Stimulated activated memory B cell treated with anti-CD40 and anti-IgM and Interleukin-4, amounts not matched to agents 10 μg/mL and 1 μg/mL and 100 μg/mL, for 72 hours (primary cell): ENCODE data around the gene TBP.
"Not testable (repeated sequence)": the region's sequence is repeated elsewhere in the genome, so short reads cannot be mapped to it uniquely, and the experiment has no call there.

Source experiments
- ATAC-seq: fragments of 150-1000 bp; cut with Tn5 transposase; 2 replicates; pipeline ENCODE4 v1.10.0; 2021
- H3K27ac Mint-ChIP-seq: one replicate; pipeline ENCODE4 v1.8.0; 2022; ENCODE audit warnings: mild to moderate bottlenecking, mixed read lengths
- H3K27me3 Mint-ChIP-seq: one replicate; pipeline ENCODE4 v1.8.0; 2022; ENCODE audit warnings: mixed read lengths
- H3K36me3 Mint-ChIP-seq: one replicate; pipeline ENCODE4 v1.8.0; 2022; ENCODE audit warnings: mixed read lengths
- H3K4me1 Mint-ChIP-seq: one replicate; pipeline ENCODE4 v1.8.0; 2022; ENCODE audit warnings: mixed read lengths
- H3K4me3 Mint-ChIP-seq: one replicate; pipeline ENCODE4 v1.8.0; 2022; ENCODE audit warnings: mild to moderate bottlenecking, moderate library complexity, mixed read lengths
- H3K9me3 Mint-ChIP-seq: one replicate; pipeline ENCODE4 v1.8.0; 2022; ENCODE audit warnings: mixed read lengths

TBP gene

GRCh38 chr6:170554013-170554795 is at the start of gene TBP:
Gene TBP (plus strand): TSS chr6:170554369. CDS start chr6:170557030, 2,661 bp downstream.
- peaks cover 29% of the 10 kb centered on the region for H3K36me3 Mint-ChIP-seq

GRCh38 chr6:170504479-170504878 is 49.7 kb upstream of the TBP start:
- H3K9me3 Mint-ChIP-seq = peaks cover 31% of the 10 kb centered on the region
- H3K27me3 Mint-ChIP-seq = peaks cover 45% of the 10 kb centered on the region
- H3K4me3 Mint-ChIP-seq = no peak overlapping the region
- no peak overlapping the region for H3K27ac Mint-ChIP-seq
- no peaks in the 10 kb centered on the region for H3K4me1 Mint-ChIP-seq
- peaks cover 27% of the 10 kb centered on the region for H3K36me3 Mint-ChIP-seq
- ATAC-seq = no peak

More at GRCh38 chr6:170554013-170554795, at the start of gene TBP:
- no peak within 1 kb of the TSS for H3K4me3 Mint-ChIP-seq
- ATAC-seq = peak; percentile 99
- H3K4me1 Mint-ChIP-seq = peaks cover 24% of the 10 kb centered on the region
- H3K9me3 Mint-ChIP-seq = no peaks in the 10 kb centered on the region
- no peaks in the 10 kb centered on the region for H3K27me3 Mint-ChIP-seq
- H3K27ac Mint-ChIP-seq = no peak within 1 kb of the TSS

GRCh38 chr6:170505306-170505705 is 48.9 kb upstream of the TBP start:
- Mint-ChIP-seq H3K4me1 (no peaks in the 10 kb centered on the region), H3K27ac (no peak overlapping the region), H3K36me3 (peaks cover 27% of the 10 kb centered on the region), H3K4me3 (no peak overlapping the region), H3K9me3 (peaks cover 31% of the 10 kb centered on the region), H3K27me3 (peaks cover 44% of the 10 kb centered on the region)
- no peak for ATAC-seq

- Mint-ChIP-seq H3K4me3 (no peak overlapping the region), H3K9me3 (peaks cover 23% of the 10 kb centered on the region), H3K4me1 (no peaks in the 10 kb centered on the region), H3K36me3 (peaks cover 18% of the 10 kb centered on the region), H3K27me3 (peaks cover 41% of the 10 kb centered on the region), H3K27ac (no peak overlapping the region)
- ATAC-seq = no peak
Measured at GRCh38 chr6:170506446-170506845, 47.7 kb upstream of the TBP start.

GRCh38 chr6:170507728-170508127 is 46.4 kb upstream of the TBP start:
- not testable (repeated sequence) for H3K4me3 Mint-ChIP-seq, H3K4me1 Mint-ChIP-seq, H3K36me3 Mint-ChIP-seq, ATAC-seq, H3K9me3 Mint-ChIP-seq, H3K27ac Mint-ChIP-seq
- peaks cover 39% of the 10 kb centered on the region for H3K27me3 Mint-ChIP-seq

- not testable (repeated sequence) for H3K4me1 Mint-ChIP-seq, ATAC-seq, H3K9me3 Mint-ChIP-seq, H3K36me3 Mint-ChIP-seq, H3K27ac Mint-ChIP-seq, H3K4me3 Mint-ChIP-seq
- H3K27me3 Mint-ChIP-seq = peaks cover 38% of the 10 kb centered on the region
Measured at GRCh38 chr6:170508275-170508674, 45.9 kb upstream of the TBP start.

GRCh38 chr6:170508892-170509722 is 45.1 kb upstream of the TBP start:
- not testable (repeated sequence) for H3K4me3 Mint-ChIP-seq, H3K27ac Mint-ChIP-seq, H3K4me1 Mint-ChIP-seq, H3K9me3 Mint-ChIP-seq, H3K36me3 Mint-ChIP-seq, ATAC-seq
- H3K27me3 Mint-ChIP-seq = peaks cover 30% of the 10 kb centered on the region

- Mint-ChIP-seq H3K4me1 (no peaks in the 10 kb centered on the region), H3K4me3 (no peak overlapping the region), H3K9me3 (no peaks in the 10 kb centered on the region), H3K36me3 (no peaks in the 10 kb centered on the region), H3K27ac (no peak overlapping the region), H3K27me3 (peaks cover 32% of the 10 kb centered on the region)
- ATAC-seq = no peak
Measured at GRCh38 chr6:170509723-170510018, 44.5 kb upstream of the TBP start.

- no peak for ATAC-seq
- Mint-ChIP-seq H3K27ac (no peak overlapping the region), H3K9me3 (no peaks in the 10 kb centered on the region), H3K4me1 (no peaks in the 10 kb centered on the region), H3K4me3 (no peak overlapping the region), H3K27me3 (peaks cover 38% of the 10 kb centered on the region), H3K36me3 (no peaks in the 10 kb centered on the region)
Measured at GRCh38 chr6:170510631-170511030, 43.5 kb upstream of the TBP start.

GRCh38 chr6:170512249-170512648 is 41.9 kb upstream of the TBP start:
- Mint-ChIP-seq H3K27ac (no peak overlapping the region), H3K9me3 (no peaks in the 10 kb centered on the region), H3K27me3 (peaks cover 46% of the 10 kb centered on the region), H3K36me3 (no peaks in the 10 kb centered on the region), H3K4me3 (no peak overlapping the region), H3K4me1 (peaks cover 5% of the 10 kb centered on the region)
- no peak for ATAC-seq

- peaks cover 68% of the 10 kb centered on the region for H3K27me3 Mint-ChIP-seq
- H3K36me3 Mint-ChIP-seq = no peaks in the 10 kb centered on the region
- no peak overlapping the region for H3K4me3 Mint-ChIP-seq
- no peaks in the 10 kb centered on the region for H3K9me3 Mint-ChIP-seq
- no peak overlapping the region for H3K27ac Mint-ChIP-seq
- H3K4me1 Mint-ChIP-seq = peaks cover 5% of the 10 kb centered on the region
- ATAC-seq = no peak
Measured at GRCh38 chr6:170514908-170515307, 39.3 kb upstream of the TBP start.

GRCh38 chr6:170516783-170517616 is 37.2 kb upstream of the TBP start:
- no peaks in the 10 kb centered on the region for H3K9me3 Mint-ChIP-seq
- H3K27me3 Mint-ChIP-seq = peaks cover 60% of the 10 kb centered on the region
- H3K36me3 Mint-ChIP-seq = no peaks in the 10 kb centered on the region
- ATAC-seq = peak; percentile 80
- H3K4me1 Mint-ChIP-seq = peaks cover 5% of the 10 kb centered on the region
- H3K27ac Mint-ChIP-seq = no peak overlapping the region
- H3K4me3 Mint-ChIP-seq = peak overlapping the region; percentile 19

GRCh38 chr6:170522565-170523183 is 31.5 kb upstream of the TBP start:
- no peaks in the 10 kb centered on the region for H3K4me1 Mint-ChIP-seq
- H3K36me3 Mint-ChIP-seq = no peaks in the 10 kb centered on the region
- peaks cover 29% of the 10 kb centered on the region for H3K27me3 Mint-ChIP-seq
- no peak overlapping the region for H3K27ac Mint-ChIP-seq
- no peak overlapping the region for H3K4me3 Mint-ChIP-seq
- ATAC-seq = no peak
- H3K9me3 Mint-ChIP-seq = no peaks in the 10 kb centered on the region

GRCh38 chr6:170523256-170524171 is 30.7 kb upstream of the TBP start:
- H3K4me3 Mint-ChIP-seq = no peak overlapping the region
- H3K9me3 Mint-ChIP-seq = no peaks in the 10 kb centered on the region
- H3K36me3 Mint-ChIP-seq = peaks cover 5% of the 10 kb centered on the region
- peaks cover 21% of the 10 kb centered on the region for H3K27me3 Mint-ChIP-seq
- H3K4me1 Mint-ChIP-seq = no peaks in the 10 kb centered on the region
- no peak overlapping the region for H3K27ac Mint-ChIP-seq
- no peak for ATAC-seq
